CD14-positive monocyte (primary cell): ENCODE measurements around the gene RXFP1. TPM values are rescaled to one million over a fixed set of nuclear protein-coding genes. Genes with fewer than 3 reads are reported as not detected.

Source experiments
- DNase-seq, 3 donors: peaks; one replicate each; pipeline ENCODE4 v3.0.0-alpha.2; 2011 to 2022
- H2AFZ ChIP-seq: 2 replicates; pipeline ENCODE4 v1.6.0; 2012; ENCODE audit warnings: mild to moderate bottlenecking, low read depth, low read length, inconsistent platforms; ENCODE audit not compliant: insufficient read depth, poor library complexity, severe bottlenecking
- H3K27ac ChIP-seq, 2 donors: 1 replicate in 1 of 2; 2 replicates in 1 of 2; pipeline ENCODE4 v1.5.1; 2012 to 2013; ENCODE audit warnings: low read length in 2 of 2, control low read depth in 1 of 2, inconsistent platforms in 1 of 2, low read depth in 1 of 2, mild to moderate bottlenecking in 1 of 2
- H3K27me3 ChIP-seq, 2 donors: one replicate each; pipeline versions ENCODE4 v1.6.0 to v1.6.1; 2011 to 2013; ENCODE audit warnings: low read length in 2 of 2; ENCODE audit not compliant: control insufficient read depth in 2 of 2, insufficient read depth in 2 of 2
- H3K36me3 ChIP-seq, 2 donors: replicated peaks in 1 of 2; 1 replicate in 1 of 2; 2 replicates in 1 of 2; pipeline versions ENCODE4 v1.5.1 to v1.6.1; 2012 to 2013; ENCODE audit warnings: low read length in 2 of 2, control low read depth in 1 of 2, inconsistent platforms in 1 of 2, mild to moderate bottlenecking in 1 of 2; ENCODE audit not compliant: insufficient read depth in 2 of 2, control insufficient read depth in 1 of 2
- H3K4me1 ChIP-seq, 2 donors: 1 replicate in 1 of 2; 2 replicates in 1 of 2; pipeline versions ENCODE4 v1.5.1 to v1.6.1; 2012 to 2013; ENCODE audit warnings: low read length in 2 of 2, control low read depth in 1 of 2, inconsistent platforms in 1 of 2, mild to moderate bottlenecking in 1 of 2, moderate library complexity in 1 of 2; ENCODE audit not compliant: insufficient read depth in 2 of 2, control insufficient read depth in 1 of 2
- H3K4me2 ChIP-seq: replicated peaks from 2 replicates; pipeline ENCODE3; 2012; ENCODE audit warnings: low read length, moderate library complexity, mild to moderate bottlenecking; ENCODE audit not compliant: poor library complexity, severe bottlenecking; ENCODE audit errors: extremely low read depth
- H3K4me3 ChIP-seq, 3 experiments: fragments of 200-600 bp in 1 of 3; sonication (generic) in 1 of 3; replicated peaks in 1 of 3; 1 replicate in 2 of 3; 2 replicates in 1 of 3; pipeline ENCODE4 v1.5.1; 2011 to 2013; ENCODE audit warnings: low read length in 3 of 3, mild to moderate bottlenecking in 3 of 3, control low read depth in 2 of 3, low read depth in 2 of 3, inconsistent platforms in 1 of 3, moderate library complexity in 1 of 3
- H3K79me2 ChIP-seq: 2 replicates; pipeline ENCODE4 v1.6.0; 2012; ENCODE audit warnings: mild to moderate bottlenecking, control low read depth, inconsistent platforms, low read length, moderate library complexity; ENCODE audit not compliant: insufficient read depth
- H3K9ac ChIP-seq: 2 replicates; pipeline ENCODE4 v1.6.0; 2017; ENCODE audit warnings: low read length, mild to moderate bottlenecking; ENCODE audit not compliant: insufficient read depth, poor library complexity, severe bottlenecking
- H3K9me3 ChIP-seq, 2 donors: replicated peaks in 1 of 2; 1 replicate in 1 of 2; 2 replicates in 1 of 2; pipeline versions ENCODE4 v1.5.1 to v1.6.1; 2012 to 2013; ENCODE audit warnings: low read length in 2 of 2, control low read depth in 1 of 2; ENCODE audit not compliant: control insufficient read depth in 1 of 2, insufficient read depth in 1 of 2
- H4K20me1 ChIP-seq: 2 replicates; pipeline ENCODE4 v1.6.0; 2012; ENCODE audit warnings: mild to moderate bottlenecking, low read length, control low read depth, moderate library complexity; ENCODE audit not compliant: insufficient read depth
- H3K27ac Mint-ChIP-seq, 7 donors: one replicate each; pipeline ENCODE4 v1.8.0; 2020; ENCODE audit warnings: mild to moderate bottlenecking in 7 of 7, mixed read lengths in 7 of 7, moderate library complexity in 6 of 7, inconsistent platforms in 2 of 7
- H3K27me3 Mint-ChIP-seq, 3 donors: one replicate each; pipeline ENCODE4 v1.8.0; 2021 to 2022; ENCODE audit warnings: low read depth in 3 of 3, mild to moderate bottlenecking in 3 of 3, mixed read lengths in 3 of 3, moderate library complexity in 3 of 3, inconsistent platforms in 1 of 3
- H3K36me3 Mint-ChIP-seq, 2 donors: one replicate each; pipeline ENCODE4 v1.8.0; 2020; ENCODE audit warnings: mixed read lengths in 2 of 2, inconsistent platforms in 1 of 2, mild to moderate bottlenecking in 1 of 2
- H3K4me1 Mint-ChIP-seq: one replicate; pipeline ENCODE4 v1.8.0; 2020; ENCODE audit warnings: mild to moderate bottlenecking, mixed read lengths
- H3K4me3 Mint-ChIP-seq, 2 donors: one replicate each; pipeline ENCODE4 v1.8.0; 2020; ENCODE audit warnings: mild to moderate bottlenecking in 2 of 2, mixed read lengths in 2 of 2, moderate library complexity in 1 of 2
- H3K9me3 Mint-ChIP-seq, 7 donors: one replicate each; pipeline ENCODE4 v1.8.0; 2020 to 2022; ENCODE audit warnings: mixed read lengths in 7 of 7, mild to moderate bottlenecking in 6 of 7, moderate library complexity in 6 of 7, inconsistent platforms in 2 of 7
- CTCF ChIP-seq: fragments of 200-600 bp; IDR thresholded peaks from one replicate; pipeline ENCODE4 v1.8.0; 2022; ENCODE audit warnings: antibody characterized with exemption, mild to moderate bottlenecking
- WGBS: methylation state at CpG from one replicate; pipeline ENCODE4 v1.1.5; 2013; ENCODE audit warnings: missing lambda C conversion rate; ENCODE audit not compliant: insufficient coverage; 5-methylcytosine and 5-hydroxymethylcytosine counted together
- intact Hi-C, 2 donors: fragments of 100-400 bp; cut with micrococcal nuclease; formaldehyde crosslinking; loops; one replicate each; pipeline versions ENCODE4 v1.15.0 to v1.15.1; 2023
- polyA plus RNA-seq, 3 donors: library from polyadenylated mRNA; depleted of rRNA in 1 of 3; unstranded in 2 of 3; stranded (reverse) in 1 of 3; fragments of 300-500 nt in 2 of 3; fragments of >200 nt in 1 of 3; fragmentation: Illumina TruSeq in 2 of 3; gene quantifications; 1 replicate in 2 of 3; 2 replicates in 1 of 3; pipeline ENCODE4 v1.2.3, GENCODE V29; 2012 to 2021

Gene RXFP1
- polyA plus RNA-seq, 3 donors: 0.03 to 0.11 TPM; not detected in 1

DNA sequence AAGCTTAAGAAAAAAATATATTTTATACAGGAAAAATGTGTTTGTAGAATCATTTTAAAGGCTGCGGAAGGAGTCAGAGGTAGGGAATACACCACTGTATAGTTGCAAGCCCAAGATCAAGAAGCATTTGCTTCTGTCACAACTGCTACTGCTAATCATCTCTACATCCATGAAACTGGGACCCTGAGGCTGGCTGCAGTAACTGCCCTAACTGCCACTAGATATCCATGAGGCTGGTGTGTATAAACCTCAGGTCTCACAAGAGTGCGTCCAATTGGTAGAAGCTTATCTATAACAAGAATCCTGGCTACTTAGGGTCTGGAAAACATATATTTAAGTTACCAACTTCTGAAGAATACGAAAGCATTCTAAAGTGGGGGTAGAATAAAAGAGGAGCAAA lies 69.1 kb downstream of the RXFP1 start:
- Mint-ChIP-seq H3K9me3 (peaks cover 0 to 4% (median 0%) of the 10 kb centered on the region in 7 donors), H3K27me3 (peaks cover 0 to 9% (median 4%) of the 10 kb centered on the region in 3 donors), H3K4me3 (no peak overlapping the region), H3K36me3 (no peaks in the 10 kb centered on the region), H3K4me1 (peaks cover 25% of the 10 kb centered on the region), H3K27ac (no peak overlapping the region)
- no peaks in the 10 kb centered on the region for H3K36me3 ChIP-seq
- DNase-seq: no peak
- H3K9ac ChIP-seq: no peak overlapping the region
- peak overlapping the region; percentile 51 for H2AFZ ChIP-seq
- H3K9me3 ChIP-seq: no peaks in the 10 kb centered on the region
- intact Hi-C loops: no loop called here
- no peak overlapping the region for H3K4me3 ChIP-seq
- no peaks in the 10 kb centered on the region for H3K27me3 ChIP-seq
- no peak overlapping the region for H3K4me2 ChIP-seq
- no peak for TF ChIP-seq CTCF
- no peaks in the 10 kb centered on the region for H4K20me1 ChIP-seq
- peaks cover 4 to 10% of the 10 kb centered on the region in 2 donors for H3K4me1 ChIP-seq
- H3K27ac ChIP-seq: no peak overlapping the region
- H3K79me2 ChIP-seq: no peaks in the 10 kb centered on the region
- WGBS: no CpG with 5 or more reads among the region's 3 CpGs

- Mint-ChIP-seq H3K27me3 (no peaks in the 10 kb centered on the region), H3K36me3 (no peaks in the 10 kb centered on the region), H3K27ac (no peak overlapping the region), H3K9me3 (peaks cover 0 to 2% (median 0%) of the 10 kb centered on the region in 7 donors), H3K4me3 (no peak overlapping the region), H3K4me1 (peaks cover 5% of the 10 kb centered on the region)
- Histone ChIP-seq H3K27me3 (no peaks in the 10 kb centered on the region), H3K4me2 (no peak overlapping the region), H3K9ac (no peak overlapping the region), H3K36me3 (no peaks in the 10 kb centered on the region), H3K79me2 (no peaks in the 10 kb centered on the region), H3K27ac (no peak overlapping the region), H3K4me1 (peaks cover 3 to 10% of the 10 kb centered on the region in 2 donors), H2AFZ (no peak overlapping the region), H3K9me3 (no peaks in the 10 kb centered on the region), H3K4me3 (no peak overlapping the region), H4K20me1 (no peaks in the 10 kb centered on the region)
- WGBS: no CpG with 5 or more reads among the region's 5 CpGs
- DNase-seq: no peak
- TF ChIP-seq CTCF: no peak
- intact Hi-C loops: no loop called here
These were observed 76.4 kb downstream of the RXFP1 start for GRCh38 chr4:158597879-158598596.
